ENCODE data around the gene PLEKHA6.

PLEKHA6 gene

DNA sequence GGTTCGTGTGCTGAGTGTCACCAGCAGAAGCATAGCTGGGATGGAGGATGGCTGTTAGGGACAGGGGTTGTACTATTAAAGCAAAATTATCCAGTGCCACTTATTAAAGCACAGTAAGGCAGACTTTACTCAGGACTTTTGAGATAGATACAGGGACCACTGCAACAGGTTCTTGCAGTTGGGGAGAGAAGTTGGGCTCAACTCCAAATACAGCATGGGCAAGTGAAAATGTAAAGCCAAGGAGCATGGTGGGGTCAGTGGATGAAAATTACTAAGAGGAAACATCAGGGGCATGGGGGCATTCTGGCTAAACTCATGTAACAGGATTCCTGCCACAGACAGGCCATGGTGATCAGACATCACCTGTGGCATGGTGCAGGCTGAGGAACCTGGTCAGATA lies 178.6 kb downstream of the PLEKHA6 start:
- DNase-seq (ENCODE audit: low spot score) = no peak

DNA sequence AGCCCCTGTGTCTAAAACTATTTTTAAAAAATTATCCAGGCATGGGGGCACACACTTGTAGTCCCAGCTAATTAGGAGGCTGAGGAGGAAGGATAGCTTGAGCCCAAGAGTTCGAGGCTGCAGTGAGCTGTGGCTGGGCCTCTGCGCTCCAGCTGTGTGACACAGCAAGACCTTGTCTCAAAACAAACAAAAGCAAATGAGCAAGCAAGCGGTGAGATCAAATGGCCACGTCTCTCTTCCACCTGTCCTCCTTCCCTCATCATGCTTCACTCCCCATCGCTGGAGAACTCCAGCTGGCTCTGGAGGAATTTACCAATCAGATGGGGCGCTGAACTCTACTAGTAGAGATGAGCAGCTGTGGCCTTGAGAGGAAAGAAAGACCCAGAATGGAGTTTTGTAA lies 179.6 kb downstream of the PLEKHA6 start:
- DNase-seq (ENCODE audit: low spot score) = no peak

DNA sequence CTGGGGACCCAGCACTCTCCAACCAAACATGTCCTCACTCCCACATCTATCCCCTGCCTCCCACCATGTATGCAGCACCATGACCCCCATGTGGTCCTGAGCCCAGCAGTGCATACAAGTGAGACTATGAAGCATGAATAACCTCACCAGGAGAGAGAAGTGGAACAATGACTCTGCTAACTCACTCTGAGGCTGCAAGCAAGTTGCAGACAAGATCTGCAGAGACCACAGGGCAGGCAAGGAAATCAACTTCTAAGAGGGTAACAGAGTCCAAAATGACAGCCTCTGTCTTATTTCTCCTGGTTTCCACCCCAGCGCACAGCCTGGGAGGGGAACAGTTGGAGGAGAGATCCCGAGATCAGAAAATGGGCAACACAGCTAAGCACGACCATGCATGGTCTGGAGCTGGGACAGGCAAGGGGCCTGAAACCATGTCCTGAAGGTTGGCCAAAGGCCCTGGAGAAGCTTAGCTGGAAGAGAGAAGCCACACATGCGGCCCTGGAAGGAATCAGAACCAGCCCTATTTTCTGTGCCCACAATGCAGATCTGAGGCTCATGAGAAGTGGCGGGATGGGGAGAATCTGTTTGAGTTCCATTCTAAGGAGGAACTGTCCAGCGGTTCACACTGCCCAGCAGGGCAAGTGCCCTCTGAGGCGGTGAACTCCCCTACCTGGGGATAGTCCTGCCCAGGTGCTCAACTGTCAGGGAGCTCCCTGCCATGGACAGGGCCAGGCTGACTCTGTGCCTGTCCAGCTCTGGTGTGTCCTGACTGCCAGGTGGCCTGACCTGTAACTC lies 181.0 kb downstream of the PLEKHA6 start:
- no peak for DNase-seq (ENCODE audit: low spot score)

DNA sequence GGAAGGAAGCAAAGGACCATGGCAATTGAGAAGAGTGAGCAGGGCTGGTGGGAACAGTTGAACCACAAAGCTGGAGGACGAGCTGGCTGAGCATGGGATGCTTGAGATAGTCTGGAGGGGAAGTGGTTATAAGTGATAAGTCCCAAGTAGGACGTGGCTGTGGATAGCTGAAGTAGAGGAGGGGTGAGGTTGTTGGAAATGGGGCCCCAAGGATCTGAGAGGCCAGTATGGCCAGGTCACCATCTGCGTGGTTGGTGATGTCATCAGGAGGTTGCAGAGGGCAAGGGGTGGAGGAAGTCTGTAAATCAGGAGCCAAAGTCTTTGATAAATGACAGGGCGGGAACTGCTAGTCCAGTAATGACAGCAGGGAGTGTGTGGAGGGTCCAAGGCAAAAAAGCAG lies 182.6 kb downstream of the PLEKHA6 start:
- no peak for DNase-seq (ENCODE audit: low spot score)

DNA sequence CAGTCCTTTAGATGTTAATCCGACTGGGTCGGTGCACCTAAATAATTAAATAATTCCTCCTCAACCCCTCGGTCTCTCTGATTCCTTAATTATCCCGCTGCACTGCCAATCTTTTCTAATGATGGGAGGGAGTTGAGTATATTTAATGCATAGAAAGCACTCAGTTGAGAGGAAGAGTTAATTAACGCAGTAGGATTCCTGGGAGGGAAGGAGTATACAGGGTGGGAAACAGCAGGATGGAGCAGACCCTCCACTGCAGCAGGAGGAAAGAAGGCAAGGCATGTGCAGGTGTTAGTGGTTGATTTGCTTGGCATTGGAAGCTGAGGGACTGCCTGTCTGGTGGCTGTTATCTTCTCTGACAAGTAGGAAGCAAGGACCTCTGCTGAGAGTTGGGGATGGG lies 183.7 kb downstream of the PLEKHA6 start:
- no peak for DNase-seq (ENCODE audit: low spot score)

DNA sequence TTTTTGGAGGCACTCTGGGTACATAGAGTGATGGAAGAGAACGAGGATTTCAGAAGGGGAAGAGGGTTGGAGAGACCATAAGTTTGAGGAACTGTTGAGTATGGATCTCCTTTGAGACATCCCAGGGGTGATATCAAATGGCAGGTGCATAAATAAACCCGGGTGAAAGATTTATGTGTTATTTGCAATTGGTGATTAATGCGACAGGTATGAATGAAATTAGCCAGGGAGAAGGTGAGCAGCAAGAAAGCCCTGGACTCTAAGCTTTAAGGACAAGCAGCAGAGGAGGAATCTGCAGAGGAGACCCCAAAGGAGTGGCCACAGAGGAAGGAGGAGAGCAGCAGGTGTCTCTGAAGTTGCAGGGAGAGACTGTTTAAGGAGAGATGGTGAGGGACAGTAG lies 184.8 kb downstream of the PLEKHA6 start:
- no peak for DNase-seq (ENCODE audit: low spot score)

DNA sequence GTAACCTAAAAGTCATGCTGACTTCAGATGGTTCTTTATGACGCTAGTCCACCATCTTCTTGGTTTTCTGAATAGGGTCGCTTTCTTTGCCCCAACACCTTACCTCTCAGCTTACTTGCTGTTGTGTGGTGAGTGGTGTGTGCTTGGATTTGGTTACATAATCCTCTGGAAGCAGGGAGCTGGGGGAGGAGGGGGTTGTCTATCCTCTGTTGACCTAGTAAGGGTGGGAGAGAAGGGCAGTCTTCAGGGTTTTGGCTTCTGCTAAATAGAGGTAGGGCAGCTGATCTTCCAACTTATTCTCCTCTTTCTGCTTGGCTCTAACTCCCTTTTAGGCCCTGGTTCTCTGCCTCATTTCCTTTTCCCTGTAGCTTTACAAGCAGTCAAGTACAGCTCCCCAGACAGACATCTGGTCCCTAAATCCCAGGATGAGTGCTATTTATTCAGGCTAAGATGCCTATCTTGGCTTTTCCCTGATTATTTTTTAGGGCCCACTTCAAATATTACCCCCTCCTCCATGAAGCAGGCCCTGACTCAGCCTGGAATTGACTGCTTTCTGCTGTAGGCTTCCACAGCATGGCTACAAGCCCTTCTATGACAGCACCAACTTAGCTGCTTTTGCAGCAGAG lies 187.2 kb downstream of the PLEKHA6 start:
- no peak for DNase-seq (ENCODE audit: low spot score)

DNA sequence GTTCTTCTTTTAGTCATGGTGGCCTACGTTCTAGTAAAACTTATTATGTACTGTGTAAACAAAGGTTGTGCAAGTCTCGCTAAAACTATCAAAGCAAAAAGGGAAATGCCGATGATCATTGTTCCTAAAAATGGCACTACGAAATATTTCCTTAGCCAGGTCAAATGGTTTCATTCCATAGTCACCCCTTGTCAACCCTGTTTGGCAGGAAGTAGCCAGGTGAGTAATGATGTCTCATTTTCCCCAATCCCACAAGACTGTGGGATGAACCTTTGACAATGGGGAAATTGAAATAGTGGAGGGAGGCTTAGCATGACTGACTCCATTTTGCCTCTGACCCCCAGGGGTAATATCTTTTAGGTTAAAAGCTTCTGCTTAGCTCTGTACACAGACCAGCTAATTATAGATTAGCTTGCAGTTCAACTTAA lies 188.0 kb downstream of the PLEKHA6 start:
- DNase-seq (ENCODE audit: low spot score) = peak; percentile 82

DNA sequence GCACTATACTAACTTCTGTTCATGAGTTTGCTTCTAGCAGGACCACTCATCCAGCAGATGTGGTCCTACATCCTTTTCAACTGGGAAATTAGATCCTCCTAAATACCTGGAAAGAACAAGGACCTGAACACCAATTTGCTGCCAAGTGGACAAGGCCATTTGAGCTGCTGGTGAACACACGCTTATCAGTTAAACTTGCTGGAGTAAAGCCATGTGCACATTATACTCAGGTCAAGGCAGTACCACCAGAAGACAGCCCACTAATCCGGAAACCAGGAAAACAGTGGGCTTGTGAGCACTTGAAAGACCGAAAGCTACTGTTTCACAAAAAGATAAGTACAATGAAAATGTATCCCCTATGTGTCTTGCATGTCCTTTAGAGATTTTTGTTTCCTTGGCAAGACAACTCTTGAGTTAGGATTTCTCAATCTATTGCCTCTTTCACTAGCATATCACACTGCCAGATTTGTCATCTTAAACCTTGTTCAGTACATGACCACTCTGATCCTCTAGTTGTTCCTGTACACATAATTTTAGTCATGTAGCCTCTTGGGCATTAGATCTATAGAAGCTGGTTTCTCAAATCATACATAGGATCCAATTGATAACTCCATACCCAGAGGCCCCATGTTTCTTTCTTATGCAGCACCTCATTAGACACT lies 189.1 kb downstream of the PLEKHA6 start:
- DNase-seq (ENCODE audit: low spot score) = no peak

DNA sequence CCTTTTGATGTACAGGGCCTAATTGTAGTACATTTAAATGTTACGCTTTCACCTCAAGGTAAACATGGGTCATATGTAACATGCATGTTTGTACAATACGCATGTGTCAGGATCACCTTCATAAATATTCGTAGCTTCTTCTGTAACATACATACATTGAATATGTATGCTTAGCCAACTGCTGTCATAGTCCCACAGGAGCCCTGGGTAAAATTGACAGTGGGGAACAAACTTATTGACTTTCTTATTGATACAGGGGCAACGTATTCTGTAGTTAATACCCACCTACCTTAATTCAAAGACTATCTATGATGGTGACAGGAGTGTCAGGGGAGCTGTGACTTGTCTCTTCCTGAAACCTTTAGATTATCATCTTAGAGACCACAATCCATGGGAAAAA lies 189.9 kb downstream of the PLEKHA6 start:
- DNase-seq (ENCODE audit: low spot score) = no peak
